ENCODE results near the gene C14orf180. TPM values are rescaled to one million over a fixed set of nuclear protein-coding genes. Genes with fewer than 3 reads are reported as not detected.

C14orf180 gene
- total RNA-seq, 1 donor, result not detected

- Histone ChIP-seq H3K9me3 (ENCODE audit: low read depth, low read length) (no peaks in the 10 kb centered on the region), H3K27me3 (ENCODE audit: insufficient read depth, low read length) (no peaks in the 10 kb centered on the region), H3K4me1 (ENCODE audit: insufficient read depth, low read length) (no peaks in the 10 kb centered on the region), H3K4me3 (ENCODE audit: low read length) (no peak overlapping the region)
These were observed 18.7 kb downstream of the C14orf180 start for GRCh38 chr14:104598039-104598909.

GRCh38 chr14:104598910-104599273 is 19.3 kb downstream of the C14orf180 start:
- no peak overlapping the region for H3K4me3 ChIP-seq (ENCODE audit: low read length)
- H3K27me3 ChIP-seq (ENCODE audit: insufficient read depth, low read length), result no peaks in the 10 kb centered on the region
- H3K4me1 ChIP-seq (ENCODE audit: insufficient read depth, low read length), result no peaks in the 10 kb centered on the region
- H3K9me3 ChIP-seq (ENCODE audit: low read depth, low read length), result no peaks in the 10 kb centered on the region

DNA sequence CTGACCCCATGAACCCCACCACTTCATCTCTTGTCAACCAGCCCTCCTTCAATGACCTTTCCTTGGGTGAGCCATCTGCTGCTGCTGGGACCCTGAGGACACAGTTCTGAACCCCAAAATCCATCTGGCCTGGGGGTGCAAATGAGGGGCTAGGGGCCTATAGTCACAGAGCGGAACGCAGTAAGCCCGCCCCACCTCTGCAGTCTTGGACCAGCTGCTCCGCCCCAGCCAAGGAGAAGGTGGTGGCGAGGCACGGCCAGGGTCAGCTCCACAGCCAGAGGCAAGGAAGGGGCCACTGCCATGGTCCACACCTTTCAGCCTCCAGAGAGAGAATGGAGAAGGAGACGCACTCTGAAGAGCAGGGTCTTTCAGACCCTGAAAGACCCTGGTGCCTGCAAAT is 19.9 kb downstream of the C14orf180 start:
- Histone ChIP-seq H3K4me3 (ENCODE audit: low read length) (no peak overlapping the region), H3K9me3 (ENCODE audit: low read depth, low read length) (no peaks in the 10 kb centered on the region), H3K4me1 (ENCODE audit: insufficient read depth, low read length) (no peaks in the 10 kb centered on the region), H3K27me3 (ENCODE audit: insufficient read depth, low read length) (no peaks in the 10 kb centered on the region)

DNA sequence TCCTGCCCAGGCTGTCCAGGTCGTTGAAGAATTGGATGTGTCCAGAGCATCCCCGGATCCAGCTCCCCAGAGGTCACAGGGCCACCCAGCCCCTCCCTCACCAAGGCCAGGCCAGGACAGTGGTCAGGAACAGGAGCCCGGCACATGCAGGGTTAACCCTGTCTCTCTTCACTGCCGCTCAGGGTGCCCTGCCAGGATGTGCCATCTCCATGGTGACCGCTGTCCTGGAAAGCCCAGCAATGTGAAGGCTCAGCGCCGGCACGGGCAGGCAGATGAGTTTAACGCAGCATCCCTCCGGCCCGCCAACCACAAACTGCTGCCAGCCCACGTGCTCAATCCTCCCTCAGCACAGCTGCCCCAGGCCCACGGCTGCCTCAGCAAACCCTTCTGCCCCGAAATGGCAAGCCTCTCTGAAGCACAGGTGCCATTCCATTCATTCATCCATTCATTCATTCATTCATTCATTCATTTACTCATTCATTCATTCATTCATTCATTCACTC is 20.6 kb downstream of the C14orf180 start:
- no peaks in the 10 kb centered on the region for H3K4me1 ChIP-seq (ENCODE audit: insufficient read depth, low read length)
- no peaks in the 10 kb centered on the region for H3K9me3 ChIP-seq (ENCODE audit: low read depth, low read length)
- peaks cover 4% of the 10 kb centered on the region for H3K27me3 ChIP-seq (ENCODE audit: insufficient read depth, low read length)
- H3K4me3 ChIP-seq (ENCODE audit: low read length), result no peak overlapping the region

- peaks cover 6% of the 10 kb centered on the region for H3K27me3 ChIP-seq (ENCODE audit: insufficient read depth, low read length)
These were observed 21.2 kb downstream of the C14orf180 start for GRCh38 chr14:104600805-104601204.

GRCh38 chr14:104601786-104602185 is 22.2 kb downstream of the C14orf180 start:
- Histone ChIP-seq H3K9me3 (ENCODE audit: low read depth, low read length) (no peaks in the 10 kb centered on the region), H3K27me3 (ENCODE audit: insufficient read depth, low read length) (peaks cover 8% of the 10 kb centered on the region), H3K4me1 (ENCODE audit: insufficient read depth, low read length) (no peaks in the 10 kb centered on the region), H3K4me3 (ENCODE audit: low read length) (no peak overlapping the region)

More at GRCh38 chr14:104600805-104601204, 21.2 kb downstream of the C14orf180 start:
- Histone ChIP-seq H3K9me3 (ENCODE audit: low read depth, low read length) (no peaks in the 10 kb centered on the region), H3K4me3 (ENCODE audit: low read length) (no peak overlapping the region), H3K4me1 (ENCODE audit: insufficient read depth, low read length) (no peaks in the 10 kb centered on the region)

GRCh38 chr14:104602315-104602932 is 22.9 kb downstream of the C14orf180 start:
- no peaks in the 10 kb centered on the region for H3K9me3 ChIP-seq (ENCODE audit: low read depth, low read length)
- H3K4me3 ChIP-seq (ENCODE audit: low read length), result no peak overlapping the region
- H3K4me1 ChIP-seq (ENCODE audit: insufficient read depth, low read length), result no peaks in the 10 kb centered on the region
- peaks cover 8% of the 10 kb centered on the region for H3K27me3 ChIP-seq (ENCODE audit: insufficient read depth, low read length)

- Histone ChIP-seq H3K27me3 (ENCODE audit: insufficient read depth, low read length) (peaks cover 8% of the 10 kb centered on the region), H3K9me3 (ENCODE audit: low read depth, low read length) (no peaks in the 10 kb centered on the region)
These were observed 23.4 kb downstream of the C14orf180 start for GRCh38 chr14:104602933-104603325.

DNA sequence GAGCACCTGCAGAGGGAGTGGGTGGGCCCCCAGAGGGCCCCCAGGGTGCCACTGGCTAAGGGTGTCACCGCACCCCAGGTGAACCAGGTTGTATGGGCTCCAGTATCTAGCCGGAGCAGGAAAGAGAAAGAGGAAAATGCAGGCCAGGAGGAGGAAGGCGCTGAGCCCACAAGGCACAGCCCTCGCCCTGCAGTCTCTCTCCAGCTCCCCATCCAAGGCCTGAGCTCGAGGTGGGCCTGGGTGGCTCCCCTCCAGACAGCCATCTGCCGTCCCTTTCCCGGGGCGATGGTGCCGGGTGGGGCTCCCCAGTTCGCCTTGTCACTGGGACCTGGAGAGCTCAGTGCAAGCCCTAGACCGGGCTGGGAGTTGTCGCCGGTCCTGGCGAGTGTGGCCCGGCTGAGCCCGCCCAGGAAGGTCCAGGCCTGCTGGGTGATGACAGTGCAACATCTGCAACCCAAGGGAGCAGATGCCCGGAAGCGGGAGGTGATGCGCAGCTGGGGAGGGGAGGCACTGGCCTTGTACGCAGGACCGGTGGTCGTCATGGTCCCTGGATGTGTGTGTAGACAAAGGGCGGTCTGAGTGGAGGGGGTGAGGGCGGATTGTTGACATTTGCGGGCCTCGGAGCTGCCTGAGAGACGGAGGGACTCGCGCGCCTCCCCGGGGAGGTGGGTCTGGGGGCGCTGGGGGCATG is 24.3 kb downstream of the C14orf180 start:
- no peaks in the 10 kb centered on the region for H3K9me3 ChIP-seq (ENCODE audit: low read depth, low read length)
- no peaks in the 10 kb centered on the region for H3K4me1 ChIP-seq (ENCODE audit: insufficient read depth, low read length)
- H3K4me3 ChIP-seq (ENCODE audit: low read length), result no peak overlapping the region
- H3K27me3 ChIP-seq (ENCODE audit: insufficient read depth, low read length), result peaks cover 8% of the 10 kb centered on the region

More at GRCh38 chr14:104602933-104603325, 23.4 kb downstream of the C14orf180 start:
- Histone ChIP-seq H3K4me1 (ENCODE audit: insufficient read depth, low read length) (no peaks in the 10 kb centered on the region), H3K4me3 (ENCODE audit: low read length) (no peak overlapping the region)

DNA sequence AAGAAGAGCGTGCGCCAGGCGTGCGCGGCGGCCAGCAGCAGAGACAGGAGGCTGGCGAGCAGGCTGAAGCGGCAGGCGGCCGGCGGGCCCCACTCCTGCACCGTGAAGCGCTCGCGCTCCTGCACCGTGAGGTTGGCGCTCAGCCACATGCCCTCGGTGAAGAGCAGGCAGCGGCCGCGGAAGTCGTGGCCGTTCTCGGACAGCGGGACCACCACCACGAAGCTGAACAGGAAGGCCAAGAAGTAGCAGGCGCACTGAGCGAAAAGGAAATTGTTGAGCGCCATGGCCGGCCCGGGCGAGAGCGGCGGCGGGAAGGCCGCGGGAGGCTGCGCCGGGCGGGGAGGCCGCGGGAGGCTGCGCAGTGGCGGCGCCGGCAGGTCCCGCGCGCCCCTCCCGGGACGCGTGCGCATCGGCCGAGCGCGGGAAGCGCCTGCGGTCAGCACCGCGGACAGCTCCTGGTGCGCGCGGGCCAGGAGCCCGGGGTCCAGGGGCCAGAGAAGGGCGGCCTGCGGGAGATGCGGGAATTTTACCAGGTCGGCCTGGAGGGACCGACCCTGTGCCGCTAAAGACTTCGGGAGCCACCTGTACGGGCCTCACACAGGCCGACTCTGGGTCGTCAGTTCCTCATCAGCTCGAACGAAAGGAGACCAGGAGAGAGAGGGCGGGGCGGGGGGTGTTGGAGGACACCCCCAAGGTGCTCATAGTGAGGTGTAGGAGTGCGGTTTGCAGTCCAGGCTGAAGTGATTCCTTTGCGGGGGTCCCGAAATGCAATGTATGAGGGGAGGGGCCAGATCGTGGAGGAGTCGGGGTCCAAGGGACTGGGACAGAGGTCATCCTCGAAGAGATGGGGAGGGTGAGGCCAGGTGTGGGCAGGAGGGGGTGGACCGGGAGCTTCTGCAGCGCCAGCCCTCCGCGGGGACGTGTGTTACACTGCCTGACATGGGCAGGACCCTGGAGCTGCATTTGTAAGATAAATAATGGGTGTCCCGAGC is 25.2 kb downstream of the C14orf180 start, which contains the start of gene TMEM179:
Gene TMEM179 (minus strand): TSS at position 315 of the 992 bp plus-strand sequence. CDS start 31 bp downstream, at position 284.
- Histone ChIP-seq H3K4me1 (ENCODE audit: insufficient read depth, low read length) (no peaks in the 10 kb centered on the region), H3K27me3 (ENCODE audit: insufficient read depth, low read length) (peaks cover 8% of the 10 kb centered on the region), H3K9me3 (ENCODE audit: low read depth, low read length) (no peaks in the 10 kb centered on the region), H3K4me3 (ENCODE audit: low read length) (no peak within 1 kb of the TSS)

- Histone ChIP-seq H3K9me3 (ENCODE audit: low read depth, low read length) (no peaks in the 10 kb centered on the region), H3K4me1 (ENCODE audit: insufficient read depth, low read length) (no peaks in the 10 kb centered on the region), H3K27me3 (ENCODE audit: insufficient read depth, low read length) (peaks cover 8% of the 10 kb centered on the region), H3K4me3 (ENCODE audit: low read length) (no peak overlapping the region)
These were observed 30.1 kb downstream of the C14orf180 start for GRCh38 chr14:104609666-104610065.

GRCh38 chr14:104610749-104611310 is 31.3 kb downstream of the C14orf180 start:
- Histone ChIP-seq H3K9me3 (ENCODE audit: low read depth, low read length) (no peaks in the 10 kb centered on the region), H3K4me3 (ENCODE audit: low read length) (no peak overlapping the region), H3K27me3 (ENCODE audit: insufficient read depth, low read length) (peaks cover 5% of the 10 kb centered on the region), H3K4me1 (ENCODE audit: insufficient read depth, low read length) (no peaks in the 10 kb centered on the region)

- Histone ChIP-seq H3K27me3 (ENCODE audit: insufficient read depth, low read length) (peaks cover 5% of the 10 kb centered on the region), H3K4me1 (ENCODE audit: insufficient read depth, low read length) (no peaks in the 10 kb centered on the region), H3K9me3 (ENCODE audit: low read depth, low read length) (no peaks in the 10 kb centered on the region), H3K4me3 (ENCODE audit: low read length) (no peak overlapping the region)
These were observed 32.3 kb downstream of the C14orf180 start for GRCh38 chr14:104611881-104612280.
